HG02885 (cell line): ENCODE measurements around the gene CDH18.

ENCODE experiments used
- ATAC-seq: cut with Tn5 transposase; IDR thresholded peaks from one replicate; pipeline ENCODE4 v1.9.1; 2021; ENCODE audit warnings: mild to moderate bottlenecking; ENCODE audit not compliant: unreplicated experiment, poor library complexity

The CDH18 gene

DNA sequence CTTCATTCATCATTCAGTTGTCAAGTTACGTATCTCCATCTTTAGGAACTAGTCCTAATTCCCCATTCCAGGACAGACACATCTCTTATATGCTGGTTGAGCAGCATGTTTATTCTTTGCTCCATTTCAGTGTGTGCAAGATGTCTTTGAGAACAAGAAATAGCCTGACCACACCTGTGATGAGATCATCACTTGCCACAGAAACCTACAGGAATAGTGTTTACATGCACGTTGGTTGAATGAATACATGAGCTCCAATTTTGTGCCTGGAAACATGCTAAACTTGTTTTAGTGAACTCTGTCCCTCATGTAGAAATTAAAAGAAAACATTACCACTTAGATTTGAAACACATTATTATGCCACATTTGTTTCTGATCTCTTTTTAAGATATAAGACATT lies 489.1 kb downstream of the CDH18 start:
- no peak for ATAC-seq

DNA sequence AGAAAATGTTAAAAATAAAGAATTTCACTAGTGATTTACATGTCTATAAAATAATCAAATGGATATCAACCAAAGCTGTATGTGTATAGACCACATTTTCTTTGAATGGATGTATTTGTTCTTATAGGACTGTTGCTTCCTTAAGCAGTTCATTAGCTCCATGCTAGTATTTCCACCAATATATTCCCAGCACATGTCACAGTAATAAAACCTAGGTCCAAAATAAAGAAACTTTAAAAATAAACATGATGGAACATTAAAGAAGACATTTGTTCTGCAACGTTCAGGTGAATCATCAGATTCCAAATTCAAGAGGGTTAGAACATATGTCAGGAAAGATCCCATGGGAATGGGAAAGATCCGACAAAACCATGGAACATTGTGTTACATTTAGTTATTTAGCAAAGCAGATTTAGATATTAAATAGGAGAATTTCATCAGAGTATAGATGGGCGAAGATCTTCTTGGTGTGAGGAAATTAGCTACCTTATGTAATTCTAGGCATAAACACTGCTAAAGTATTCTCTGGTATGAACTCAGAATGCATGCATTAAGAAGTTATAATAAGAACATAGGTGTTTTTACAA lies 490.7 kb downstream of the CDH18 start:
- no peak for ATAC-seq

DNA sequence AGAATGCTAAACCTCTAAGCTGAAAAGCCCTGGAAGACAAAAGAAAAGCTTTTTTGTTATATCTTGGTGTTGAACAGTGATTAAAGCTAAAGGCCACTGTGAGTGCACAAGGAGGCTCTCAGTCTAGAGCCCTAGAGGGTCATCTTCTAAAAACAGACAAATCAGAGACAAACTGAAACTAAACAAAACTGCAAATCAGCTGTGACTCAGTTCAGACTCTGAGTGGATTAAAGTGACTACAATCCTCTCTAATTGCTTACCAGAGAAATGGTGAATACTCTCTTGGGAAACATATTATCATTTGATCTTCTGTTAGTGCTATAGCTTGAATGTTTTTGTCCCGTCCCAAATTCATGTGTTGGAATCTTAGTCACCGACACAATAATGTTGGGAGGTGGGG lies 491.9 kb downstream of the CDH18 start:
- ATAC-seq = no peak

DNA sequence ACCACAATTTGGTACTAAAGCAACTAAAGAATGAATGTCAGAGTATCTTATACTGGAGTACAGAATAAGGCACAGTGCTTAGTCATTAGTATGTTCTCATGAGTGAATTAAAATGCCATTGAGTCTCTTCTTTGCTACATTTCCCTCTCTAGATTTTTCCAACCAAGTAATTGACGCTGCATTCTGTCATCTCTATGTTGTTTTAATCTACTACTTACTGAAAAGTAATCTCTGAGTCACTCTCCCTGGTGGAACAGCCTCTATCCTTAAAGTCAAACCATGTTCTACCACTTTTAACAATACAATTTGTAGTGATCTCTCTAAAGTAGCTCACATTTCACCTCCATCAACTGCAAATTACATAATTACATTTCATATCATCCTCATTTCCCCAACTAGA lies 495.1 kb downstream of the CDH18 start:
- ATAC-seq = no peak

DNA sequence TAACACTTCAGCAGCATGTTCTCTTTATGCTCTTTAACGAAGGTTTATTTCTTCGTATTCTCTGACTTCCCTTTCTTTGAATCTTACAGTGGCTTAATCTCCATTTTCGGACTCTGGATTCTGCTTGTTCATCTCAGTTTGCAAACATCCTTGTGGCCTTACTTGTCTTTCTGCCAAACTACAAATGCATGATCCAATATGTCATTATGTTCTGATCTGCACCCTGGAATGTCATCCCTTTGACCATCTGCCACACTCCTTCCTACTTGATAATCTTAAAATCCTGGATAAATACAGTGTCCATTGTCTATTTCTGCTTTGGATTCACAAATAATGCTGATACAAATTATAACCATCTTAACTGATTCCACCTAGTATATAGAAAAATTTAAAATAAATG lies 499.2 kb downstream of the CDH18 start:
- no peak for ATAC-seq

DNA sequence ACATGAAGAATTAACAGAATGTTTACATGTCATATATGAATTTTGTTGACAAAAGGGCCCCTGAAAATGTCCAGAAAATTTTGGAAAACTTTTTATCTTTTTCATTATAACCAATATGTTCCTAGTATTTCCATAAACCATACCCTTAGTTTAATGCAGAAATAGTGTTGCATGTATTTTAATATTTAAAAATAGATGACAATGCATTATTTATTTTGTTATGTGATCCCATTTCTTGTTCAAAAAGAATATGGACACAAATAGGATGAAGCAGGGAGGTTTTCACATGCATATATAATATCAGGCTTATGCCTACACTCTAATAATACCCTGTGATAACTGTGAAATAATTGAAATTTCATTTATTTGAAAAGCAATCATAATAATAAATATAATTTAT lies 500.5 kb downstream of the CDH18 start:
- ATAC-seq = no peak

DNA sequence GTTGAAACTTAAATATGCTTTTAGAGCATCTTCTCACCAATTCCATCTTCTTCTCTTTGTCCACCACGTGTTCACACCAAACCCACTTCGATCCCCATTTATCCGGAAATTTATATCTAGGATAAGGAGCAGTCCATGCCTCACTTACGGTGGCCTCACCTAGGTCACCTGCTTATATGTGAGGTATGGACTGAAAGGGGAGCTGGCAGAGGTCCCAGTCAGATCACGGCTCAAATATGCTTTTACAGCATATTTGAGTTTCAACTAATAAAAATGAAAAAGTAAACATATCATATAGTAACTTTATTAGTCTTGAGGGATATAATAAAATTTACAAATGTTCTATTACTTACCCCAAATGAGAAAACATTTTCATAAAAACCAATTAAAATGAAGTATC lies 508.4 kb downstream of the CDH18 start:
- ATAC-seq = no peak

DNA sequence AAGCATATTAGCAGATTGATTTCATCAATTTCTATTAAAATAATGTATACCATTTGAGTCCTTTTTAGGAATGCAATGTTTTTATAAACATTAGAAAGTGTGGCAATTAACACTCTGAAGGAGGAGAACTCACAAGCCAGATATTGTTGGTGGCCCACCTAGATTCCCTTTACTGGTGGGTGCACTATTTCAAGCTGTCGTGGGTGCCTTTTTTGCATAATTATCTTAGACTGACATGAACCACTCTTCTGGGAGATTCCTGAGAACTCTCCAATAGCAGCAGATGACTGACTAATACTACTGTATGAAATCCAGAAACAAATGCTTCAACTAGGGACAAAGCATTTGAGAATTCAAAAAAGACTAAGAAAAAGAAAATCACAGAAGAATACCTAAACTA lies 526.0 kb downstream of the CDH18 start:
- no peak for ATAC-seq

DNA sequence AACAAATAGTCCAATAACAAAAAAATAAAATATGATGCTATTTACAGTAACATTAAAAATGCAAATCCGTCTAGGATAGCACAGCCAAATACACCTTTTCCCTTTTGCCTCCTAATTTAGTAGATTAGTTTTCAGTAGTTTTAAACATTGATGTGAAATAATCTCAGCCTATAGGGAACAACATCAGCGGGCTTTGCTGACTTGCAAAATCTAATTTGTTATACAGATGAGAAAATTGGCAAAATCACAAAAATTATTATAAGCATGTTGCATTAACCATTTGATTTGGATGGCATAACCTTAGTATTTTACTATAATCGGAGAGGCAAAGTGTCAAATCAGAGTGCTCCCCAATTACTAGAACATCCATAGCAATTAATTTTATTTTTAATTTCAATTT lies 563.5 kb downstream of the CDH18 start:
- no peak for ATAC-seq
